ENCODE data around the gene UHRF2.

UHRF2 gene

DNA sequence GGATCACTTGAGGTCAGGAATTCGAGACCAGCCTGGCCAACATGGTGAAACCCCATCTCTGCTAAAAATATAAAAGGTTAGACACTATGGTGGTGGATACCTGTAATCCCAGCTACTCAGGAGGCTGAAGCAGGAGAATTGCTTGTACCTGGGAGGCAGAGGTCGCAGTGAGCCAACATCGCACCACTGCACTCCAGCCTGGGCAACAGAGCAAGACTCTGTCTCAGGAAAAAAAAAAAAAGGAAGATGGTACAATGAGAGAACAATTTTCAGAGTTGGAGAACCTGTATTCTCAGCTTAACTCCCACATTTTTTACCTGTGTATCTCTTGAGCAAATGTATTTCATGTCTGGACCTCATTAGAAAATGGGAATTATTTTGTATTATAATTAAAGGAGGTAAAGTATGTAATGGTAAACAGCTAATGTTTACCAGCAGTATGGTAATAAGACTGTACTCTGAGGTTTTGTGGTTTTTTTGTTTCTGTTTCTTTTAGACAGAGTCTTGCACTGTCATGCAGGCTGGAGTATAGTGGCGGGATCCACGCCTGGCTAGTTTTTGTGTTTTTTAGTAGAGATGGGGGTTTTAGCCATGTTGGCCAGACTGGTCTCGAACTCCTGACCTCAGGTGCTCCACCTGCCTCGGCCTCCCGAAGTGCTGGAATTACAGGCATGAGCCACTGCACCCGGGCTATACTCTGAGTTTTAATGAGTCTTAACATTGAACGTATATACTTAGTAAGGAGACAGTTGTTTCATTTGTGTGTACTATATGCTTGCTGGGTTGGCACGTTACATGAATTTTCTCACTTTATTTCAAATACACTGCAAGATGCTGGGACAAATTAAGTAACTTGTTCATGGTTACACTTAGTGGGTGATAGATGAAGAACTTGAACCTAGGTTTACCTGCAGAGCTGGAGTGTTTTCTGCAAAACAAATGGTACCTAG is 16.2 kb downstream of the UHRF2 start:
- H3K36me3 ChIP-seq (ENCODE audit: control insufficient read depth, insufficient read depth, low read length) = no peaks in the 10 kb centered on the region
- no peaks in the 10 kb centered on the region for H3K9me3 ChIP-seq (ENCODE audit: control insufficient read depth, insufficient read depth, low read length)
- no peak overlapping the region for H3K27ac ChIP-seq (ENCODE audit: low read length)
- H3K4me1 ChIP-seq (ENCODE audit: control insufficient read depth, insufficient read depth, low read length) = no peaks in the 10 kb centered on the region
- no peak overlapping the region for H3K4me3 ChIP-seq (ENCODE audit: low read length)
- DNase-seq (ENCODE audit: low read depth, low spot score) = no peak
- WGBS (ENCODE audit: insufficient coverage, insufficient read length) = no CpG with 5 or more reads among the region's 11 CpGs
- H3K27me3 ChIP-seq (ENCODE audit: control insufficient read depth, insufficient read depth, low read length) = no peaks in the 10 kb centered on the region

DNA sequence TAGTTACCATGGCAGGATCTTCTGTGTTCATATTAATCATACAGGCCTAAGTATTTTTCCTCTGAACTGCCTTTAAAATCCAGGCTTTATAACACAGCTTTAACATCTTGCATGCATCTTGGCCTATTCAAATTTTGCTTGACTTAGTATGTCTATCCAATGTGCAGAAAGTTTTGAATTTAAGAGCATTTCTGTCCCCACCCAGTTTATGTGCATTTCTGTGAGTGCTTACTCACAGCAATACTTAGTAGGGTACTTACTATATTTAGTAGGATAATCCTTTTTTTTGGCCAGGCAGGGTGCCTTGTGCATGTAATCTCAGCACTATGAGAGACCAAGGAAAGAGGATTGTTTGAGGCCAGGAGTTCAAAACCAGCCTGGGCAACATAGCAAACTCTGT is 18.0 kb downstream of the UHRF2 start:
- Histone ChIP-seq H3K9me3 (ENCODE audit: control insufficient read depth, insufficient read depth, low read length) (no peaks in the 10 kb centered on the region), H3K4me1 (ENCODE audit: control insufficient read depth, insufficient read depth, low read length) (no peaks in the 10 kb centered on the region), H3K36me3 (ENCODE audit: control insufficient read depth, insufficient read depth, low read length) (no peaks in the 10 kb centered on the region), H3K27me3 (ENCODE audit: control insufficient read depth, insufficient read depth, low read length) (no peaks in the 10 kb centered on the region), H3K27ac (ENCODE audit: low read length) (no peak overlapping the region), H3K4me3 (ENCODE audit: low read length) (no peak overlapping the region)
- no peak for DNase-seq (ENCODE audit: low read depth, low spot score)

DNA sequence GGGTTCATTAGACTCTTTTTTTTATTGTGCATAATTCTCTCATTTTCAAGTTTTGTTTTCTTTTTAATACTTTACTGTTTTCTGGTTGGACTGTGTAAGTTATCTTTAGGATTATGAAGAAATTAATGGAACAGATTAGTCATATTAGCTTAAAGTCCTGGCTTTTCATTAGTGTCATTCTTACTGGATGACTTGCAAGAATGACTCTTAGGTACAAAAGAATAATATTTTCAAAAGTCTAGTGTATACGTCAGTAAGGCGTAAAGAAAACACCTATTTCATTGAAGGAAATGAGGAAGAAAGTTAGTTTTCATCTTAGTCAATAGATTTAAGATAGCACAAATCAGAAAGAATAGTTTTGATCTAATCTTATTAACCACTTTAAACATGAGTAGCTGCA is 20.4 kb downstream of the UHRF2 start:
- Histone ChIP-seq H3K27me3 (ENCODE audit: control insufficient read depth, insufficient read depth, low read length) (no peaks in the 10 kb centered on the region), H3K9me3 (ENCODE audit: control insufficient read depth, insufficient read depth, low read length) (no peaks in the 10 kb centered on the region), H3K4me3 (ENCODE audit: low read length) (no peak overlapping the region), H3K36me3 (ENCODE audit: control insufficient read depth, insufficient read depth, low read length) (no peaks in the 10 kb centered on the region), H3K27ac (ENCODE audit: low read length) (no peak overlapping the region), H3K4me1 (ENCODE audit: control insufficient read depth, insufficient read depth, low read length) (no peaks in the 10 kb centered on the region)
- DNase-seq (ENCODE audit: low read depth, low spot score) = no peak
- no CpG with 5 or more reads among the region's 2 CpGs for WGBS (ENCODE audit: insufficient coverage, insufficient read length)

DNA sequence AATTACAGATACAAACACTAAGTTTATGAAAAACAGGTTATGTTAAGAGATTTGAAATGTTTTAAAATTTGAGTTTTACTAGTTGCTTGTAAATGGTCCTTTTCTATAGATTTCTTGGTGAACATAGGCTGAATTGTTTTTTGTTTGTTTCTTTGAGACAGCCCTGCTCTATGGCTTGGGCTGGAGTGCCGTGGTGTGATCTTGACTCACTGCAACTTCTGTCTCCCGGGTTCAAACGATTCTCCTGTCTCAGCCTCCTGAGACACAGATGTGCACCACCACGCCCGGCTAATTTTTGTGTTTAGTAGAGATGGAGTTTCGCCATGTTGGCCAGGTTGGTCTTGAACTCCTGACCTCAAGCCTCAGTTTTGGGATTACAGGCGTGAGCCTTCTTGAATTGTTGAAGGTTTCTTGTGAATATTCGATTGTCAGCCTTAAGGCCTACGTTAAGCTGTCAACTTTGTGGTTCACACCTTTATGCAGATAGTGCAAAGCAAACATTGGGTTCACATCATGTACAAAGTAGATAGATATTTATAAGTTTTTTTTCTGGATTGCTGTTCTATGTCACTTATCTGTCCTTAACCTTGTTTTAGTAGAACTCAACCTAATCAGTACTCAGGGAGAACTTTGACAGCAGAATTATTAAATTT is 26.2 kb downstream of the UHRF2 start:
- H3K9me3 ChIP-seq (ENCODE audit: control insufficient read depth, insufficient read depth, low read length) = no peaks in the 10 kb centered on the region
- no CpG with 5 or more reads among the region's 9 CpGs for WGBS (ENCODE audit: insufficient coverage, insufficient read length)
- no peaks in the 10 kb centered on the region for H3K36me3 ChIP-seq (ENCODE audit: control insufficient read depth, insufficient read depth, low read length)

DNA sequence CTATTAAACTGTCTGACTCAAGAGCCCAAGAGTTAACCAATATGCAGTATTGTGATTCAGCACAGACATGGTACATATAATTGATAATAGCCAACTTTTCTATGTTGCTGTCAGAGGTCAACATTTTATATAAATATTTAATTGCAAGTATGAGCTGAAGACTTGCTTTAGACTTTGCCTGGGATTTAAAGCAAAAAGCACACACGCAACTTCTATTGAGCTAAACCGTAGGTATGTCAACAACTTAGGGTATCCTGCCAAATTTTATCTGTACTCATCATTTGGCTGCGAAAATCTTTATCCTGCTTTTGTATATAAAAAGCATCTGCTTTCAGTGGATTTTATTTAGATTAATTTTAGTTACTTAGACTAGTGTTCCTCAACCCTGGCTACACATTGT is 27.4 kb downstream of the UHRF2 start:
- H3K9me3 ChIP-seq (ENCODE audit: control insufficient read depth, insufficient read depth, low read length) = no peaks in the 10 kb centered on the region
- H3K36me3 ChIP-seq (ENCODE audit: control insufficient read depth, insufficient read depth, low read length) = no peaks in the 10 kb centered on the region
- no peak for DNase-seq (ENCODE audit: low read depth, low spot score)
- no peaks in the 10 kb centered on the region for H3K27me3 ChIP-seq (ENCODE audit: control insufficient read depth, insufficient read depth, low read length)
- H3K4me1 ChIP-seq (ENCODE audit: control insufficient read depth, insufficient read depth, low read length) = no peaks in the 10 kb centered on the region
- H3K27ac ChIP-seq (ENCODE audit: low read length) = no peak overlapping the region
- no CpG with 5 or more reads among the region's 3 CpGs for WGBS (ENCODE audit: insufficient coverage, insufficient read length)
- no peak overlapping the region for H3K4me3 ChIP-seq (ENCODE audit: low read length)

More for the DNA sequence above, 26.2 kb downstream of the UHRF2 start:
- DNase-seq (ENCODE audit: low read depth, low spot score) = no peak
- no peak overlapping the region for H3K4me3 ChIP-seq (ENCODE audit: low read length)
- H3K4me1 ChIP-seq (ENCODE audit: control insufficient read depth, insufficient read depth, low read length) = no peaks in the 10 kb centered on the region
- no peak overlapping the region for H3K27ac ChIP-seq (ENCODE audit: low read length)
- H3K27me3 ChIP-seq (ENCODE audit: control insufficient read depth, insufficient read depth, low read length) = no peaks in the 10 kb centered on the region

- DNase-seq (ENCODE audit: low read depth, low spot score) = no peak
- Histone ChIP-seq H3K9me3 (ENCODE audit: control insufficient read depth, insufficient read depth, low read length) (no peaks in the 10 kb centered on the region), H3K27me3 (ENCODE audit: control insufficient read depth, insufficient read depth, low read length) (no peaks in the 10 kb centered on the region), H3K36me3 (ENCODE audit: control insufficient read depth, insufficient read depth, low read length) (no peaks in the 10 kb centered on the region), H3K4me3 (ENCODE audit: low read length) (no peak overlapping the region), H3K27ac (ENCODE audit: low read length) (no peak overlapping the region), H3K4me1 (ENCODE audit: control insufficient read depth, insufficient read depth, low read length) (no peaks in the 10 kb centered on the region)
- no CpG with 5 or more reads among the region's 1 CpG for WGBS (ENCODE audit: insufficient coverage, insufficient read length)
These were observed 28.3 kb downstream of the UHRF2 start for GRCh38 chr9:6441269-6441668.

DNA sequence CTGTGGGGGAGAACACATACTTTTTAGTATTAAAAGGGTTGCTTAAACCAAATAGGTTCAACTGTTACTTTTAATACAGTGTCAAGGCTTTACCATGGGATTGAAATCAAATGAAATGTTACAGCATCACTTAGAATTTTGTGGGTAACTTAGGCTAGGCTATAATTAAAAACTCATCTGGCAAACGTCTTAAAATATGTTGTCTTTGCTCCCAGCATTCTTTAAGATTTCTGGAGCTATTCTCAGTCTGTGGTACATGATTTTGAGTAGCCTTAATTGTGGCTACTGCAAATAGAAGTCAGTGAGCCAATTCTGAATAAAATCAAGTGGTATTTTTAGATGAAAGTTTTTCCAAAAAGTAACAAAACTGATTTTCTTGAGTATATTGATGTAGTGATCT is 30.7 kb downstream of the UHRF2 start:
- WGBS (ENCODE audit: insufficient coverage, insufficient read length) = no CpG with 5 or more reads among the region's 1 CpG
- no peak overlapping the region for H3K27ac ChIP-seq (ENCODE audit: low read length)
- H3K4me3 ChIP-seq (ENCODE audit: low read length) = no peak overlapping the region
- no peak for DNase-seq (ENCODE audit: low read depth, low spot score)
- no peaks in the 10 kb centered on the region for H3K4me1 ChIP-seq (ENCODE audit: control insufficient read depth, insufficient read depth, low read length)
- no peaks in the 10 kb centered on the region for H3K27me3 ChIP-seq (ENCODE audit: control insufficient read depth, insufficient read depth, low read length)
- no peaks in the 10 kb centered on the region for H3K9me3 ChIP-seq (ENCODE audit: control insufficient read depth, insufficient read depth, low read length)
- H3K36me3 ChIP-seq (ENCODE audit: control insufficient read depth, insufficient read depth, low read length) = no peaks in the 10 kb centered on the region

DNA sequence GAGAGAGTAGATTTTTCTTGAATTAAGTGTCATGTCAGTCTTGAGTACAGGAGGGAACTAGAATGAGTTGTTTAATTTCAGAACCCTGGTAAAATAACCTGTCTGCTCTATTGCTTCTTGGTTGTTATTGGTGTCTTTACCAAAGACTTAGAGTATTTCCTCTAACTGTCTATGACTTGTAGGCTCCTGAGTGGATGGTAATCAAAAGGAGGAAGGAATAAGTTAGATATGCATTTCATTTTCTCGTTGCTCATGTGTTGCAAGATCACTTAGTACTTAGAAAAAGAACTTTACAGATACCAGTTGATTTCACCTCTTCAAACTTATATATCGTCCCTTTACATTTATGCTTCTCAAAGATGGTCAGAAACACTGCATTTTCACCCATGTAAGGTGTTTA is 31.1 kb downstream of the UHRF2 start:
- H3K27ac ChIP-seq (ENCODE audit: low read length) = no peak overlapping the region
- H3K36me3 ChIP-seq (ENCODE audit: control insufficient read depth, insufficient read depth, low read length) = no peaks in the 10 kb centered on the region
- no CpG with 5 or more reads among the region's 2 CpGs for WGBS (ENCODE audit: insufficient coverage, insufficient read length)

DNA sequence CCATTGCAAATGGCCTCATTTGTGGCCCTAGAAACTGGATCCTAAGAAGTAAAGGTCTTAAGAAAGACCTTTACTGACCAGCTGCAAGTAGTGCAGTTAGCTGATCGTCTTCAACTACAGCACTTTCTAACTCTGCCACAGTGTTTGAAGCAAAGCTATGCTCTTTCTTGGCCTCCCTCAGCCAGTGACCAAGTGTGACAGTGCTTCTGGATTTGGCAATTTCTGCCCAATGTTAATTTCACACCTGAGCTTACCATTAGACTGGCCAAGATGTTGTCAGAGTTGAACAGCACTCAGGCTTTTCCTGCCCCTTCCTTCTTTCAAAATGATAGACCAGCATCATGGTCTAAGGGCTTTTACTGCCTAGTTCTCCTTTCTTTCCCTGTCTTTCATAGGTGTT is 36.1 kb downstream of the UHRF2 start:
- H3K9me3 ChIP-seq (ENCODE audit: control insufficient read depth, insufficient read depth, low read length) = no peaks in the 10 kb centered on the region
- no peaks in the 10 kb centered on the region for H3K36me3 ChIP-seq (ENCODE audit: control insufficient read depth, insufficient read depth, low read length)
- no peak overlapping the region for H3K27ac ChIP-seq (ENCODE audit: low read length)
- no CpG with 5 or more reads among the region's 1 CpG for WGBS (ENCODE audit: insufficient coverage, insufficient read length)
- no peak overlapping the region for H3K4me3 ChIP-seq (ENCODE audit: low read length)
- DNase-seq (ENCODE audit: low read depth, low spot score) = no peak
- H3K4me1 ChIP-seq (ENCODE audit: control insufficient read depth, insufficient read depth, low read length) = no peaks in the 10 kb centered on the region
- no peaks in the 10 kb centered on the region for H3K27me3 ChIP-seq (ENCODE audit: control insufficient read depth, insufficient read depth, low read length)

More for the DNA sequence above, 31.1 kb downstream of the UHRF2 start:
- Histone ChIP-seq H3K4me3 (ENCODE audit: low read length) (no peak overlapping the region), H3K27me3 (ENCODE audit: control insufficient read depth, insufficient read depth, low read length) (no peaks in the 10 kb centered on the region), H3K9me3 (ENCODE audit: control insufficient read depth, insufficient read depth, low read length) (no peaks in the 10 kb centered on the region), H3K4me1 (ENCODE audit: control insufficient read depth, insufficient read depth, low read length) (no peaks in the 10 kb centered on the region)
- DNase-seq (ENCODE audit: low read depth, low spot score) = no peak

DNA sequence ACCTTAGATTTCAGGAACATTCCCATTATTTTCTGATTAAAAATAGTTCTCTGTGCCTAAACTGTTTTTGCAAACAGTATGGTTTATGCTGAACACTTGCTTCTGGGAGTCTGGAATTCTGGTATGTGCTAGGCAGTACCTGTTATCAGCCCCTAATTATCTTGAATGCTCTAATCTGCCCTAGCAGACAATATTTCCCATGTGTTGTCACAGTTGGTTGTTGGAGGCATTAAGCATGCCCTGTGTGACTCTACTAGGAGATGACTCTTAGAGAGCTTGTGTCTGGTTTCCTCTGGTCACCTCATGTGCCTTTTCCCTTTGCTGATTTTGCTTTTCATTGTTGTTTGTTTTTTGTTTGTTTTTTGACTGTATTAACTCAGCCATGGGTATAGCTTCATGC is 36.6 kb downstream of the UHRF2 start:
- no peak for DNase-seq (ENCODE audit: low read depth, low spot score)
- Histone ChIP-seq H3K4me3 (ENCODE audit: low read length) (no peak overlapping the region), H3K36me3 (ENCODE audit: control insufficient read depth, insufficient read depth, low read length) (no peaks in the 10 kb centered on the region), H3K9me3 (ENCODE audit: control insufficient read depth, insufficient read depth, low read length) (no peaks in the 10 kb centered on the region), H3K27me3 (ENCODE audit: control insufficient read depth, insufficient read depth, low read length) (no peaks in the 10 kb centered on the region), H3K27ac (ENCODE audit: low read length) (no peak overlapping the region), H3K4me1 (ENCODE audit: control insufficient read depth, insufficient read depth, low read length) (no peaks in the 10 kb centered on the region)

Data from iPS DF 6.9 (cell line).